ENCODE results near the gene BTD.
"Not testable (repeated sequence)": the region's sequence is repeated elsewhere in the genome, so short reads cannot be mapped to it uniquely, and the experiment has no call there.

Gene BTD

DNA sequence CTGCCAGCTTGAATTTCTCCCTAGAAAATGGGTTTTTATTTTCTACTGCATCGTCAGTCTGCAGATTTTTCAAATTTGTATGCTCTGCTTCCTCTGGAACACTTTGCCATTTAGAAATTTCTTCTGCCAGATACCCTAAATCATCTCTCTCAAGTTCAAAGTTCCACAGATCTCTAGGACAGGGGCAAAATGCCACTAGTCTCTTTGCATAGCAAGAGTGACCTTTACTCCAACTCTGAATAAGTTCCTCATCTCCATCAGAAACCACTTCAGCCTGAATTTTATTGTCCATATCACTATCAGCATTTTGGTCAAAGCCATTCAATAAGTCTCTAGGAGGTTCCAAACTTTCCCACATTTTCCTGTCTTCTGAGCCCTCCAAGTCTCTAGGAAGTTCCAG lies 3.0 kb downstream of the BTD start:
- H3K4me1 ChIP-seq (ENCODE audit: control insufficient read depth in 1 of 2, insufficient read depth in 2 of 2, low read length in 2 of 2), result peaks cover 15 to 16% of the 10 kb centered on the region in 2 donors

DNA sequence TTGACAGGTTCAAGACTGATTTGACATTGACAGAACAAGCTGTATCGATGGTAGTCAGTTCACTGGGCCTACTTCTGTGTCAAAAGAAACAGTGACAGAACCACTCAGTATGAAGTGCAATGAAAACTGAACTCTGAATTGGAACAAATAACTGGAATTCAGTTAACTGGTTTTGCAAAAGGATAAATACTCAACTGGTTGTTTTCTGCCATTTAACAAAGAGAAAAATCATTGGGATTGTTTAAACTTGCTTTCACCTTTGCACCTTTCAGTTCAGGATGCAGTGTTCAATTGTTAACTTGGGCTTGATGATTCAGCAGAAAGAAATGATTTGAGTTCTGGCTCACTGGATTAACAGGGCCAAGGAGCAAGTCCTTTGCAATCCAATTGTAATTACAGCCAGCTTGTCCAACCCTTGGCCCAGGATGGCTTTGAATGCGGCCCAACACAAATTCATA lies 4.9 kb downstream of the BTD start:
- H3K27me3 ChIP-seq (ENCODE audit: low read depth, low read length), result no peaks in the 10 kb centered on the region
- H3K4me3 ChIP-seq (ENCODE audit: low read depth in 1 of 2, low read length in 2 of 2), result no peak overlapping the region
- peaks cover 0 to 3% of the 10 kb centered on the region in 2 donors for H3K36me3 ChIP-seq (ENCODE audit: control insufficient read depth in 1 of 2, insufficient read depth in 2 of 2, low read length in 2 of 2)
- peaks cover 5 to 8% of the 10 kb centered on the region in 2 donors for H3K4me1 ChIP-seq (ENCODE audit: control insufficient read depth in 1 of 2, insufficient read depth in 2 of 2, low read length in 2 of 2)
- H3K9me3 ChIP-seq (ENCODE audit: control insufficient read depth in 1 of 2, low read length in 2 of 2), result no peaks in the 10 kb centered on the region
- H3K27ac ChIP-seq (ENCODE audit: low read length), result no peak overlapping the region

More for the DNA sequence above, 3.0 kb downstream of the BTD start:
- not testable (repeated sequence) for H3K27ac ChIP-seq (ENCODE audit: low read length); H3K4me3 ChIP-seq (ENCODE audit: low read depth in 1 of 2, low read length in 2 of 2); H3K27me3 ChIP-seq (ENCODE audit: low read depth, low read length); H3K9me3 ChIP-seq (ENCODE audit: control insufficient read depth in 1 of 2, low read length in 2 of 2); H3K36me3 ChIP-seq (ENCODE audit: control insufficient read depth in 1 of 2, insufficient read depth in 2 of 2, low read length in 2 of 2)

DNA sequence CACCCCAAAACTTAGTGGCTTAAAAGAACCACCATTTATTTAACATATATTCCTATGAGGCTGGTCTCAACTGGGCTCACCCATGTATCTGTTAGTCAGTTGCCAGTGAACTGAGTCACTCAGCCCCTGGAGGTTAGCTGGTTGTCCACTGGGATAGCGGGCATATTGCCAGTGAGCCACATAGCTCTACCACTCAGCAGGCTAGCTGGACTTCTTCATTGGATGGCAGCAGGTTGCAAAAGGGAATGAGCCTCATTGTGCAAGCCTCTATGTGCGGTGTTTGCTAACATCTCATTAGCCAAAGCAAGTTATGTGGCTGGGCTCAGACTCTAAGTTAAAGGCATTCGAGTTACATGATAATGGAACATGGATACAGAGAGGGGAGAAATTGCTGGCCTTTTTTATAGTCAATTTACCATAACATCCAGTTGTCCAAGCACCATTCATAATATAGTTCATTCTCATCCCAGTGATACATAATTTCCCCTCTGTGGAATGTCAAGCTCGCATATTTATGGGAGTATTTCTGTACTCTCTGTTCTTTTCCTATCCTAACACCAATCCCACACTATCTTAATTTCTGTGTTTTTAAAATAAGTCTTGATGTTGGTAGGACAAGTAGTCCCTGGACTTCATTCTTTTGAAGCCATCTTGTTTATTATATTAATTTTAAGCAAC lies 8.7 kb downstream of the BTD start:
- Histone ChIP-seq H3K27ac (ENCODE audit: low read length) (no peak overlapping the region), H3K4me3 (ENCODE audit: low read depth in 1 of 2, low read length in 2 of 2) (no peak overlapping the region), H3K4me1 (ENCODE audit: control insufficient read depth in 1 of 2, insufficient read depth in 2 of 2, low read length in 2 of 2) (peaks cover 0 to 12% of the 10 kb centered on the region in 2 donors), H3K9me3 (ENCODE audit: control insufficient read depth in 1 of 2, low read length in 2 of 2) (no peaks in the 10 kb centered on the region), H3K27me3 (ENCODE audit: low read depth, low read length) (no peaks in the 10 kb centered on the region), H3K36me3 (ENCODE audit: control insufficient read depth in 1 of 2, insufficient read depth in 2 of 2, low read length in 2 of 2) (no peaks in the 10 kb centered on the region)

DNA sequence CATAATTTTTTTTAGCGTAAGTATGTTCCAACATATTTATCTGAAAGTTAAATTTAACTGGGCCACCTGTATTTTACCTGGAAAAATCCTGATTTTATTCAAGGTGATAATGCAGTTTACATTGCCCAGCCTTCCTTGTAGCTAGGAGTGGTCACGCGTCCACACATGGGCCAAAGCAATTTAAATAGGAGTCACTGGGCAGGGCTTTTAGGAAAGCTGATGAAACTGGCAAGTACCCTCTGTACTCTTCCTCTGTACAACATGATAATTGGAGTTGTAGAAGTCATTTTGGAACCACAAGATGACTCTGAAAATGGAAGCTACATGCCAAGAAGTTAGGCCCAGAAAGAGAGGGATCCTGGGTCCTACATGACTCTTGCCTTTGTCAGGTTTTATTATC lies 9.5 kb downstream of the BTD start:
- no peaks in the 10 kb centered on the region for H3K27me3 ChIP-seq (ENCODE audit: low read depth, low read length)
- no peak overlapping the region for H3K4me3 ChIP-seq (ENCODE audit: low read depth in 1 of 2, low read length in 2 of 2)
- H3K27ac ChIP-seq (ENCODE audit: low read length), result no peak overlapping the region
- H3K4me1 ChIP-seq (ENCODE audit: control insufficient read depth in 1 of 2, insufficient read depth in 2 of 2, low read length in 2 of 2), result peaks cover 0 to 12% of the 10 kb centered on the region in 2 donors
- H3K36me3 ChIP-seq (ENCODE audit: control insufficient read depth in 1 of 2, insufficient read depth in 2 of 2, low read length in 2 of 2), result no peaks in the 10 kb centered on the region
- no peaks in the 10 kb centered on the region for H3K9me3 ChIP-seq (ENCODE audit: control insufficient read depth in 1 of 2, low read length in 2 of 2)

DNA sequence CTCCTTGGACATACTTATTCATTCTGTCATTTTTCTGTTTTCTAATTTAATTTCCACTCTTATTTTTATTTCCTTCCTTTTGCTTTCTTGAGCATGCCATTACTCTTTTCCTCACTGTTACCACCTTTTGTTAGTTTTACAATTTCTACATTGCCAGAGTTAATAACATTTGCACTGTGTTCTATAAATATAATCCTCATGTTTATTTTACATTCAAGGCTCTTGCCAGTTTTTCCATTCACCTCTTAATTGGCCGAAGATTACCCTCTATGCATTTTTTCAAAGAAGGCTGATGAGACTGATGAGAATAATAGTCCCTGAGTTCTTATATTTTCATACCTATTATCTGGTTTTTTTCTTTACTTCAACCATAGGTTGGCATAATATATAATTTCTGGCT lies 10.5 kb downstream of the BTD start:
- no peaks in the 10 kb centered on the region for H3K36me3 ChIP-seq (ENCODE audit: control insufficient read depth in 1 of 2, insufficient read depth in 2 of 2, low read length in 2 of 2)
- H3K27me3 ChIP-seq (ENCODE audit: low read depth, low read length), result no peaks in the 10 kb centered on the region
- peaks cover 0 to 12% of the 10 kb centered on the region in 2 donors for H3K4me1 ChIP-seq (ENCODE audit: control insufficient read depth in 1 of 2, insufficient read depth in 2 of 2, low read length in 2 of 2)
- H3K27ac ChIP-seq (ENCODE audit: low read length), result no peak overlapping the region
- no peak overlapping the region for H3K4me3 ChIP-seq (ENCODE audit: low read depth in 1 of 2, low read length in 2 of 2)
- H3K9me3 ChIP-seq (ENCODE audit: control insufficient read depth in 1 of 2, low read length in 2 of 2), result no peaks in the 10 kb centered on the region

DNA sequence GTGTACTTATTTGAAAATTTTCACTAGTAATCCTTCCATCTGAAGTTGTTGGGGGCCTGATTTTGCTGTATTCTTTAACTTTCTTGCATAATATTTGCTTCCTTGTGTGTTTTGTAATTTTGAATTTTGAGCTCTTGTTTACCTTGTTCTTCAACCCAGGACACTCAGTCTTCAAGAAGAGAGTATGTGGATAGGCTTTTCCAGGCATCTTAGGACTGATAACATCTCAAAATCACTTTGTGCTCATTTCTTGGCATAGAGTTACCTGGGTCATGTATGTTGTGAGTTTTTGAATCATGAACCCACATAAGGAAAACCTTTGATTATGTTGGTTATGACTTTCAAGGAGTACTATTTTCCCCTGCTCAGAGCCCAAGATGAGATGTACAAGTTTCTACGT lies 13.4 kb downstream of the BTD start:
- Histone ChIP-seq H3K9me3 (ENCODE audit: control insufficient read depth in 1 of 2, low read length in 2 of 2) (peaks cover 0 to 6% of the 10 kb centered on the region in 2 donors), H3K27me3 (ENCODE audit: low read depth, low read length) (no peaks in the 10 kb centered on the region), H3K4me1 (ENCODE audit: control insufficient read depth in 1 of 2, insufficient read depth in 2 of 2, low read length in 2 of 2) (peaks cover 0 to 12% of the 10 kb centered on the region in 2 donors), H3K27ac (ENCODE audit: low read length) (no peak overlapping the region), H3K4me3 (ENCODE audit: low read depth in 1 of 2, low read length in 2 of 2) (no peak overlapping the region), H3K36me3 (ENCODE audit: control insufficient read depth in 1 of 2, insufficient read depth in 2 of 2, low read length in 2 of 2) (no peaks in the 10 kb centered on the region)

DNA sequence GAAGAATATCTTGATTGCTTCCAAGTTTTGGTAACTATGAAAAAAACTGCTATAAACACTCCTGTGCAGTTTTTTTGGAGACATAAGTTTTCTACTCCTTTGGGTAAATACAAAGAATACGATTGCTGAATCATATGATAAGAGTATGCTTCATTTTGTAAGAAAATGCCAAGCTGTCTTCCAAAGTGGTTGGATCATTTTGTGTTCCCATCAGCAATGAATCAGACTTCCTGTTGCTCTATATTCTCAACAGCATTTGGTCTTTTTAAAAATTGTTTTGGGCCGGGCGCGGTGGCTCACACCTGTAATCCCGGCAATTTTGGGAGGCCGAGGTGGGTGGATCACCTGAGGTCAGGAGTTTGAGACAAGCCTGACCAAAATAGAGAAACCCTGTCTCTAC lies 14.5 kb downstream of the BTD start:
- Histone ChIP-seq H3K27ac (ENCODE audit: low read length) (no peak overlapping the region), H3K4me3 (ENCODE audit: low read depth in 1 of 2, low read length in 2 of 2) (no peak overlapping the region), H3K4me1 (ENCODE audit: control insufficient read depth in 1 of 2, insufficient read depth in 2 of 2, low read length in 2 of 2) (peaks cover 0 to 9% of the 10 kb centered on the region in 2 donors), H3K27me3 (ENCODE audit: low read depth, low read length) (no peaks in the 10 kb centered on the region), H3K36me3 (ENCODE audit: control insufficient read depth in 1 of 2, insufficient read depth in 2 of 2, low read length in 2 of 2) (no peaks in the 10 kb centered on the region), H3K9me3 (ENCODE audit: control insufficient read depth in 1 of 2, low read length in 2 of 2) (peaks cover 0 to 10% of the 10 kb centered on the region in 2 donors)

DNA sequence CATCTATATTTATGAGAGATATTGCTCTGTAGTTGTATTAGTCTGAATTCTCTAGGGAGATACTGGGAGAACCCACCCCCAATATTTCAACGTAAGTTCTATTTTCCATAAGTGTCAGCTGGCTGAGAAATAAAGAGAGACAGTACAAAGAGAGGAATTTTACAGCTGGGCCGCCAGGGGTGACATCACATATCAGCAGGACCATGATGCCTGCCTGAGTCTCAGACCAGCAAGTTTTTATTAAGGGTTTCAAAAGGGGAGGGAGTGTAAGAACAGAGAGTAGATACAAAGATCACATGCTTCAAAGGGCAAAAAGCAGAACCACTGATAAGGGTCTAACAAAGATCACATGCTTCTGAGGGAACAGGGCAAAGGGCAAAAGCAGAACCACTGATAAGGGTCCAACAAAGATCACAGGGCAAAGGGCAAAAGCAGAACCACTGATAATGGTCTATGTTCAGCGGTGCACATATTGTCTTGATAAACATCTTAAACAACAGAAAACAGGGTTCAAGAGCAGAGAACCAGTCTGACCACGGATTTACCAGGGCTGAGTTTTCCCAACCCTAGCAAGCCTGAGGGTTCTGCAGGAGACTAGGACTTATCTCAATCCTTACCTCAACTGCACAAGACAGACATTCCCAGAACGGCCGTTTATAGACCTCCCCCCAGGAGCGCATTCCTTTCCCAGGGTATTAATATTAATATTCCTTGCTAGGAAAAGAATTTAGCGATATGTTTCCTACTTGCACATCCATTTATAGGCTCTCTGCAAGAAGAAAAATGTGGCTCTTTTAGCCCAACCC lies 18.3 kb downstream of the BTD start:
- H3K4me3 ChIP-seq (ENCODE audit: low read depth in 1 of 2, low read length in 2 of 2); H3K27me3 ChIP-seq (ENCODE audit: low read depth, low read length); H3K36me3 ChIP-seq (ENCODE audit: control insufficient read depth in 1 of 2, insufficient read depth in 2 of 2, low read length in 2 of 2); H3K4me1 ChIP-seq (ENCODE audit: control insufficient read depth in 1 of 2, insufficient read depth in 2 of 2, low read length in 2 of 2); H3K27ac ChIP-seq (ENCODE audit: low read length): not testable (repeated sequence)
- peaks cover 0 to 11% of the 10 kb centered on the region in 2 donors for H3K9me3 ChIP-seq (ENCODE audit: control insufficient read depth in 1 of 2, low read length in 2 of 2)

DNA sequence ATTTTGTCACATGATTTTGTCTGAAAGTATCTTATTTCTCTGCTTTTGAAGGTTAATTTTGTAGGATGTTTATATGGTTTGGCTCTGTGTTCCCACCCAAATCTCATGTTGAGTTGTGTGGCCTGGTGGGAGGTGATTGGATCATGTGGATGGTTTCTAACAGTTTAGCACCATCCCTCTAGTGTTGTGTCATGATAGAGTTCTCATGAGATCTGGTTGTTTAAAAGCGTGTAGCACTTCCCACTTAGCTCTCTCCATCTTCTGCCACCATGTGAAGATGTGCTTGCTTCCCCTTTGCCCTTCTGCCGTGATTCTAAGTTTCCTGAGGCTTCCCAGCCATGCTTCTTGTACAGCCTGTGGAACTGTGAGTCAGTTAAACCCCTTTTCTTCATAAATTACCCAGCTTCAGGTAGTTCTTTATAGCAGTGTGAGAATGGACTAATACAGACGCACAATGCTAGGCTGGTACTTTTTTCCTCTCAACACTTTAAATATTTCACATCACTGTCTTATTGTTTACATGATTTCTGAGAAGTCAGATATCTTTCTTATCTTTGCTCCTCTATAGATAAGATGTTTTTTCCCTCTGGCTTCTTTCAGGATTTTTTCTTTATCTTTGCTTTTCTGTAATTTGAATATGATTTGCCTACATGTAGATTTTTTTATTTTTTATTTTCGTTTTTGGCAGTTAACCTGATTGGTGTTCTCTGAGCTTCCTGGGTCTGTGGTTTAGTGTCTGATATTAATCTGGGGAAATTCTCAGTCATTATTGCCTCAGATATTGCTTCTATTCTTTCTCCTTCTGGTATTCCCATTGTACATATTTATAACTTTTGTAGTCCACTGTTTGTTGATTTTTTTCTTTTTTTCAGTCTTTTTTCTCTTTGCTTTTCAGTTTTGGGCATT lies 22.2 kb downstream of the BTD start:
- Histone ChIP-seq H3K27me3 (ENCODE audit: low read depth, low read length) (no peaks in the 10 kb centered on the region), H3K36me3 (ENCODE audit: control insufficient read depth in 1 of 2, insufficient read depth in 2 of 2, low read length in 2 of 2) (no peaks in the 10 kb centered on the region), H3K4me1 (ENCODE audit: control insufficient read depth in 1 of 2, insufficient read depth in 2 of 2, low read length in 2 of 2) (no peaks in the 10 kb centered on the region), H3K4me3 (ENCODE audit: low read depth in 1 of 2, low read length in 2 of 2) (no peak overlapping the region), H3K27ac (ENCODE audit: low read length) (no peak overlapping the region), H3K9me3 (ENCODE audit: control insufficient read depth in 1 of 2, low read length in 2 of 2) (peaks cover 0 to 11% of the 10 kb centered on the region in 2 donors)

DNA sequence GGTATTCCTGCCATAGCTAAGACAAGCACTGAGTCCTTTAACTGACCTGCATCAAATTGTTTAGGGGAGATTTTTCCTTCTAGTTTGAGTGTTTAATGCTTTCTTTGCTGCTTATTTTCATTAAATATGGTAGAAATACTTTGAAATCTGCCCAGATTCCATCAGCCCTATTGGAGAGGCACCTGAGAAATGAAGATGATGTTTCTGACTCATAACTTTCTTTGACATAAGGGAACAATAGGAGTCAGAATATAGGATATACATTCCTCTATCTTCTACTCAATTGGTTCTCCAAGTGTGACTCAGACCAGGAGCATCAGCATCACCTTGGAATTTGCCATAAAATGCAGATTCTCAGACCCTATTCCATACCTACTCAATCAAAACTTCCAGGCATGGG lies 27.4 kb downstream of the BTD start:
- no peaks in the 10 kb centered on the region for H3K27me3 ChIP-seq (ENCODE audit: low read depth, low read length)
- H3K36me3 ChIP-seq (ENCODE audit: control insufficient read depth in 1 of 2, insufficient read depth in 2 of 2, low read length in 2 of 2), result no peaks in the 10 kb centered on the region
- H3K9me3 ChIP-seq (ENCODE audit: control insufficient read depth in 1 of 2, low read length in 2 of 2), result no peaks in the 10 kb centered on the region
- H3K27ac ChIP-seq (ENCODE audit: low read length), result no peak overlapping the region
- no peak overlapping the region for H3K4me3 ChIP-seq (ENCODE audit: low read depth in 1 of 2, low read length in 2 of 2)
- peaks cover 2 to 10% of the 10 kb centered on the region in 2 donors for H3K4me1 ChIP-seq (ENCODE audit: control insufficient read depth in 1 of 2, insufficient read depth in 2 of 2, low read length in 2 of 2)
